Activated T-helper 2 cell treated with anti-CD3 and anti-CD28 coated beads, Interferon-gamma antibody, Interleukin-2, Interleukin-4, amounts not matched to agents 10 μg/mL and 5 μg/mL and 100 μg/mL, durations not matched to agents 14 hours and 24 hours and 36 hours (primary cell): ENCODE measurements around the gene MAPRE2. TPM values are rescaled to one million over a fixed set of nuclear protein-coding genes. Genes with fewer than 3 reads are reported as not detected.

Experiments
- DNase-seq: peaks from one replicate; pipeline ENCODE4 v3.0.0; 2021; ENCODE audit warnings: low spot score
- H3K27ac Mint-ChIP-seq: one replicate; pipeline ENCODE4 v1.8.0; 2021; ENCODE audit warnings: mixed read lengths
- H3K27me3 Mint-ChIP-seq: one replicate; pipeline ENCODE4 v1.8.0; 2021; ENCODE audit warnings: low read depth, mixed read lengths
- H3K36me3 Mint-ChIP-seq: one replicate; pipeline ENCODE4 v1.8.0; 2021; ENCODE audit warnings: low read depth, mixed read lengths
- H3K4me1 Mint-ChIP-seq: one replicate; pipeline ENCODE4 v1.8.0; 2021; ENCODE audit warnings: low read depth, mixed read lengths
- H3K4me3 Mint-ChIP-seq: one replicate; pipeline ENCODE4 v1.8.0; 2021; ENCODE audit warnings: low read depth, mild to moderate bottlenecking, moderate library complexity, mixed read lengths
- H3K9me3 Mint-ChIP-seq: one replicate; pipeline ENCODE4 v1.8.0; 2021; ENCODE audit warnings: mixed read lengths
- intact Hi-C: fragments of 100-400 bp; cut with micrococcal nuclease; formaldehyde crosslinking; loops from one replicate; pipeline ENCODE4 v1.15.1; 2023
- total RNA-seq: library from RNA; stranded (reverse); gene quantifications from 2 replicates; pipeline ENCODE4 v1.2.3, GENCODE V29; 2022

Gene MAPRE2
- total RNA-seq, 1 donor from 2014 or later, result 42.7 TPM

DNA sequence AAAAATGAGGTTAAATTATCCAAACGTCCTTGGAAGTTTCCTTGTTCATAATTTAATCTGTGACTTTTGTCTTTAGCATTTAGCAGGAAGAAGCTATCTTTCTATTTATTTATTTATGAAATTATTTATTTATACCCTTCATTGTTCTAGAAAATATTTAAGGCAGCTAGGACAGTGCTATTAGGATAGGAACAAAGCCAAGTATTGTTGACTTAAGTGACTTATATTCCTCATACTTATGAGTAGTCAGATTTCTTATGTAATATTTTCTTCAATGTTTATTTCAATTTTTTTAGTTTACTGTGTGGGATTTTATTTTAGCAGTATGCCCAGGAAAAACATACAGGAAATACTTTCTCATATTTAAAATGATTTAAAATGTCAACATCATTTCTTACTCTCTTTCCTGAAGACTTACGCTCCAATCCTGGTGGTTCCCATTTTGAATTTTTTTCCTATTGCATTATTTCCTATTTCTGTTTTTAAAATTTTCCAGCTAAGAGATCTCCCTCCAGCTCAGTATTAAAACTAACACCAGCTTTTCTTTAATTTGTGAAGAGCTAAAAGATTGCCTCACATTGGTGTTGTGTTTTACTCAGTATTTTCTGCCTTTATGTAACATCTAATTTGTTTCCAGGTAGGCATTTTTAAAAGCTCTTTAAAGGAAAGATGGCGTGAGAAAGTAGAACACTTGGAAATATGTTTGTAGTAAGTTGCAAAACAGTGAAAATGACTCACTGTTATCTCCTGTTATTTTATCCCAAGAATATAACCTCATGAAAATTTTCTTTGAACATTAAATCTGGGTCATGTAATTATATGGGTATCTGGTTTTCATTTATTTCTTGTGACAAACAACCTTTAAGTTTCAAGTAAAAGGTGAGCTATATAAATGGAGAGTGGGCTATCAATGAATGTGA, 32.2 kb downstream of the MAPRE2 start:
- H3K36me3 Mint-ChIP-seq, result peaks cover 40% of the 10 kb centered on the region
- peaks cover 10% of the 10 kb centered on the region for H3K4me1 Mint-ChIP-seq
- H3K4me3 Mint-ChIP-seq, result no peak overlapping the region
- no peaks in the 10 kb centered on the region for H3K9me3 Mint-ChIP-seq
- H3K27ac Mint-ChIP-seq, result no peak overlapping the region
- no peaks in the 10 kb centered on the region for H3K27me3 Mint-ChIP-seq
- intact Hi-C loops, result no loop called here
- DNase-seq, result no peak

DNA sequence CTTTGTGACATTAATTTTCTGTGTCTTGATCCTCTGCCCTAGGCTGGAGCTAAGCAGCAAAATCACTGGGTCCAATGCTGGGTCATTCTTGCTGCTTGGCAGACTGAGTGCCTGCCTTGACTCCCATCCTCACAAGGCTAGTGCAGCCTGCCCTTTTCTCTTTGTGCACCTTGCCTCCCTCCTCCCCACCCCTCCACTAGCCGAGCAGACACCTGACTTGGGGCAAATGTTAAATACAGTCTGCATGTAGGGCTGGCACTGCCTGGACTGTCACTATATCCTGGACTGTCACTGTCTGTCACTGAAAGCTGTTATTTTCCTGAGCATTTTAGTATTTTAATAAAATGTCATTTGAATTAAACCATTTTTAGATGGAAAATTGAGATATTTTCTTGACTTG, 33.4 kb downstream of the MAPRE2 start:
- no peaks in the 10 kb centered on the region for H3K27me3 Mint-ChIP-seq
- peaks cover 10% of the 10 kb centered on the region for H3K4me1 Mint-ChIP-seq
- no peak overlapping the region for H3K27ac Mint-ChIP-seq
- H3K36me3 Mint-ChIP-seq, result peaks cover 48% of the 10 kb centered on the region
- H3K4me3 Mint-ChIP-seq, result no peak overlapping the region
- intact Hi-C loops, result no loop called here
- DNase-seq, result no peak
- H3K9me3 Mint-ChIP-seq, result no peaks in the 10 kb centered on the region

DNA sequence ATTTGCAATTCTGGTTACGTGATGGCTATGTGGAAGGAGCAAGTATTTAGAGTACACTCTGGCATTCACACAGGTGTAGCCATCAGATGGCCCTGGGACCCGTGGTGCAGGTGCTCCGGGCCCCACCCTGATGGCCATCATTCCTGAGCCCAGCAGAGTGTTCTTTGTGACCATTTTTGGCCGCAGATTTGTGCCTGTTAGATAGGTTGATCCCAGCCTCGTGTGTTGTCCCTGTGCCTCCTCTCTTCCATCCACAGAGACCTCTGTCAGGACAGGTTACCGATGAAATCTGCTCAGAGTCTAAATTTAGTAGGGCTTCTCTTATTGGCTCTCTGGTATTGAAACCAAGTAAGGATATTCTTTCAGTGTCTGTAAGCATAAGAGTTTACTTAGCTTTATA, 33.9 kb downstream of the MAPRE2 start:
- Mint-ChIP-seq H3K36me3 (peaks cover 49% of the 10 kb centered on the region), H3K27me3 (no peaks in the 10 kb centered on the region), H3K27ac (no peak overlapping the region), H3K4me3 (no peak overlapping the region), H3K4me1 (peaks cover 10% of the 10 kb centered on the region), H3K9me3 (no peaks in the 10 kb centered on the region)
- intact Hi-C loops, result no loop called here
- DNase-seq, result no peak

DNA sequence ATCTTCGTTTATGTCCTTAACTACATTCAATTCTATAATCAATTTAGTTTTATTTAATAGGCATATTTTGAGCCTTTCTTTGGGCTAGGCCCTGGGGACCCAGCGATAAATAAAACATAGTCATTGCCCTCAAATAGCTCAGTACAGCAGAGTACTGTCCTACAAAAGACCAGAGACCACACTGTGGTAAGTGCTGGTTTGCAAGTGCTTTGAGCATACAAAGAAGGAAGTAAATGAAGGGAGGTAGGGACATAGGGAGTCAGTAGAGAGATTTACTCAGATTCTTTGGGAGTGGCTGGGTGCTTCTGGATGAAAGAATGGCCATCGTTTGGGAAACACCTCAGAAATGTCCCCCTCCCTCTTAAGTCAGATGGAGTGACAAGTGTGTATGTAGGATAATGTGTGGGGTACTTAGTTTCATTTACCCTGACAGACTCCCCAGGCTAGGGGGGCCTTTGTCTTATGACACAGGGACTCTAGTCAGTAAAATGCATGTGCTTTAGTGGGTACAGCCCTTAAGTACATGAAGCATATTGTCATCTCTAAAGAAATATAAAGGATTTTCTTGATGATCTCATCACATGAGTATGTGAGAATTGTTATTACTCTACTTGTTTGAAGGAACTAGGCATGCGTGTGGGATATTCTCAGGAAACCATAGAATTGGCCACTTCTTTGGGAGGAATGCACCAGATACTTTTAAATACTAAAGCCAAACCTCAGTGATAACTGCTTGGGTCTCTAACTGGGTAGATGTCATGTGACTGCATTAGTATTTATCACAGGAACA, 35.1 kb downstream of the MAPRE2 start:
- intact Hi-C loops, result no loop called here
- Mint-ChIP-seq H3K4me1 (peaks cover 10% of the 10 kb centered on the region), H3K36me3 (peaks cover 44% of the 10 kb centered on the region), H3K9me3 (no peaks in the 10 kb centered on the region), H3K27ac (no peak overlapping the region), H3K27me3 (no peaks in the 10 kb centered on the region), H3K4me3 (no peak overlapping the region)
- DNase-seq, result no peak

DNA sequence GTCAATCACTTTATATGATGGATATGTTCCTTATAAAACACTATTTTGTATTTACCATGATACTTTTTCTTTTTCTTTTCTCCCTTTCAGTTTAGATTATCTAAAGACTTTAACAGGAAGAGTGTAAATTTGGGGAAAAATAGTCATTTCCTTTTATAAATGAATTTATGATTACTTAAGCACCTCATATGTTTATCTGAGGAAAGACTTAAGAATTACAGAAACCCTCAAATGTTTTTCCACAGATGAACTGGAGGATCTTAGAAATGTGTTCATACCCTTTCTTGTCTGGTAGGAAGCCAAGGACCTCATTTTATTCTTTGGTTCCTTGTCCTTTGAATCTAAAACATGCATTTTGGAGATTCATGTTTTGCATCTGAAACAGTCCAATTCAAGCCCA, 36.7 kb downstream of the MAPRE2 start:
- H3K4me3 Mint-ChIP-seq, result no peak overlapping the region
- H3K27me3 Mint-ChIP-seq, result no peaks in the 10 kb centered on the region
- H3K9me3 Mint-ChIP-seq, result no peaks in the 10 kb centered on the region
- no peak overlapping the region for H3K27ac Mint-ChIP-seq
- H3K4me1 Mint-ChIP-seq, result peaks cover 7% of the 10 kb centered on the region
- intact Hi-C loops, result no loop called here
- DNase-seq, result no peak
- peaks cover 32% of the 10 kb centered on the region for H3K36me3 Mint-ChIP-seq

DNA sequence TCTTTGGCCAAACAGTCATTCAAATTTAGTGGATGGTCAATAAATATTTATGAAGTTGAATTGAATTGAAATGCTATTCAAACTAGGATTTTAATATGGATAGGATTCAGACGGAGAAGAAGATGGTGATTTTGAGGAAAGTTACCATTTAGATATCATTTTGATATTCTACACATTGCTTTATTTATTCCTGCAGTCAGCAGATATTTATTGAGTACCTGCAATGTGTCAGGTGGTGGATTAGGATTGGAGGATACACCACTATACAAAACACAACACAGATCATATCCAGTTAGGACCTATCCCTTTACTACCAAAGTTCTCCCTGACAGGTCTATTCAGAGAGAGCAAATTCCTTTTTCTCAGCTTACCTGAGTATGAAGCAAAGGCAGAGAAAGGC, 38.8 kb downstream of the MAPRE2 start:
- no peak overlapping the region for H3K4me3 Mint-ChIP-seq
- no peak overlapping the region for H3K27ac Mint-ChIP-seq
- H3K4me1 Mint-ChIP-seq, result peaks cover 7% of the 10 kb centered on the region
- no peak for DNase-seq
- no peaks in the 10 kb centered on the region for H3K9me3 Mint-ChIP-seq
- H3K27me3 Mint-ChIP-seq, result no peaks in the 10 kb centered on the region
- intact Hi-C loops, result no loop called here
- peaks cover 26% of the 10 kb centered on the region for H3K36me3 Mint-ChIP-seq

DNA sequence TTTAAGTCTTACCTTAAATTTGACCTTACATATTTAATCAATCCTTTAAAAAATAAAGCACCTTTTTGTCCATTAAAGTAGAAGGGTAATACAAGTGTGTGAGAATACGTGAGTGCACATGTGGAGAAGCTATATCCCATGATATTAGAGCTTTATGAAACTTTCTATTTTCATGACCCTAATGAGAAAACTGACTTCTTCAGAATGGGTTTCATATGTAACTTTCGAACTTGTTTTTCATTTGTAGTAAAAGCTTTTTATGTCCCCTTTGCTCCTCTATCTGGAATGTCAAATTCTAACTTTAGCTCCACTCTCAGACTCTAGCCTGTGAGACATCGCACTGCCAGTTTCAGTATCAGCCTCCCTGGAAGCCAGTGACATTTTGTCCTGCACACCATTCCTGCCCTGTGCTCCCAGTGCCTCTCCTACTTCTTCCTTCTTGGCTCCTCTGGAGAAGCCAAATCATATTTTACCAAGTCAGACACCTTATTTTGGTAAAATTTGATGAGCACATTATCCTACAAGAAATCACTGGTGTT, 42.0 kb downstream of the MAPRE2 start:
- H3K9me3 Mint-ChIP-seq, result no peaks in the 10 kb centered on the region
- intact Hi-C loops, result no loop called here
- peaks cover 12% of the 10 kb centered on the region for H3K36me3 Mint-ChIP-seq
- DNase-seq, result no peak
- H3K4me1 Mint-ChIP-seq, result peaks cover 7% of the 10 kb centered on the region
- H3K27me3 Mint-ChIP-seq, result no peaks in the 10 kb centered on the region
- no peak overlapping the region for H3K4me3 Mint-ChIP-seq
- no peak overlapping the region for H3K27ac Mint-ChIP-seq

DNA sequence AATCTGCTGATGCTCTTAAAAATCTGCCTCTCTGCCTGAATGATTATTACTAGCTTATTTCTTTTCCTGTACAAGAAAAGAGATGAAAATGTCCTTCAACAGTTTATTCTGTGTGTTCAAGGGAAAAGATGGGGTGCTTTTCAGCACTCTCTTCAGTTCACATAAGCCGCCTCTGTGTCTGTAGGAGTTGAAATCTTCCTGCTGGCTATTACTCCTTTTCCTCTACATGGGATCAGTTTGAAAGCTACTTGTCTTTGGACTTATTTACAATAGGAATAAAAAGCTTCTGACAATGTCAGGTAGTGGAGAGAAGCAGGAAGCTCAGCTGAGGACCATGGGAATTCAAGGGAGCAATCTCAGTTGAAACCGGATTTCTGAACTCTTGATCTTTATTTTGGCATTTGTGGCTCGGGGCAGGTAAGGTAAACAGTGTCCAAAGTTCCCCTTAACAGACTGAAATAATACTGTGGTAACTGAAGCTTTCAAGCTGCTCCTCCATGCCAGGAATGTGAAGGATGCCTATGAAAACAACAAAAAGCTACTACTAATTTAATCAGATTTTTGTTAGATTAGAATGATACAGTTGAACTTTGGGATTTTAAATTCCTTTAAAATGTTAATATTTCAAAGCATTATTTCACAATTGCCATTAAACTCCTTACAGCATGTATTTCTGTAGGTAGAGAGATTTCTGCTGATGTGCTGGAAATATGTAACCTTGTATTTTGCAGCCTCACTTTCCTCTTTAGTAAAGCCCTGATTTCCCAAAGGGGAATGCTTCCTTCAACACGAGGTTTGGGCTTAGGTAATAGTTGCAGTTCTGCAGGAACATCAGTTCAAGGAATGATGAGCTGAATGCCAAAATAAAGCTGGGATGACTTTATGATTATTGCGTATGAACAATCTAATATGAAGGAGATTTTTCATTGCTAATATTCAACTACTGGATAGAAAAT, 43.6 kb downstream of the MAPRE2 start:
- Mint-ChIP-seq H3K9me3 (no peaks in the 10 kb centered on the region), H3K36me3 (peaks cover 3% of the 10 kb centered on the region), H3K4me3 (no peak overlapping the region), H3K4me1 (peaks cover 8% of the 10 kb centered on the region), H3K27ac (no peak overlapping the region), H3K27me3 (no peaks in the 10 kb centered on the region)
- intact Hi-C loops, result no loop called here
- no peak for DNase-seq

DNA sequence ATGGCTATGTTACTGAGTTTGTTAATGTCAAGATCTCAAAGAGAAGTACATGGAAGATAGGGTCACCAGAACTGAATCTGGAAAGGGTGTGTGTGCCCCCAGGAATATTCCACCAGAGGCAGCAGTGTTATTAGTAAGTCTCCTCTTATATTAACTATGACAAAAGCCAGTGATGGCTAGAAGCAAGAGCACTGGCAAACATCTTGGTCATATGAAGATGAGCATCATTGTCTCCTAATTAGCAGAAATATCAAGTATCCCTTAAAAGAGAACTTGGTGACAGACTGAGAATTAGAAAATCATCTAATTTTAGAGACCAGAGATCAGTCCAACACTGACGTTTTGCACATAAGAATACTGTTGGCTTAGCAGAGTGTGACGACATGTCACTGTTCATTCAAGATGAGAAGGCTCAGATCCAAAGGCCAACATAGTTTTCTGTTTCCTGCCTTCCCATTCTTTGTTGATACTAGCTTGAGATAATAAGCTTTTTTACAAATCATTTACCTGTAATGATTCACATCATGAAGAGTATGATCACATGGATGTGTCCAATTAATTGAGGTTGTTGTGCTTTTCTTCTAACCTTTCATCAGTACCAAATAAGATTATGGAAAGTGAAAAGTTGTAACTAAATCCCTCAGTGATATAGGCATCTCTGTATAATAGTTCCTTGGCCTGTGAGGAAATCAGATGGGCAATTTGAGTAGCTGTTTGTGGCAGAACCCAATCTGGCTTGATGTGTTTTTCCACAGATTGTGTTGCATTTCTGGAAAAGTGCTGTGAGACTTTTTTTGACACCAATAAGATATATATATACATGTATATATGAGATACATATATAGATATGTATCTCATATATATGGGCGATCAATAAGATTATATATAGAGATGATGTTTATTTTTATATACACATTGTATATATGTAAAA, 44.5 kb downstream of the MAPRE2 start:
- no peak overlapping the region for H3K4me3 Mint-ChIP-seq

DNA sequence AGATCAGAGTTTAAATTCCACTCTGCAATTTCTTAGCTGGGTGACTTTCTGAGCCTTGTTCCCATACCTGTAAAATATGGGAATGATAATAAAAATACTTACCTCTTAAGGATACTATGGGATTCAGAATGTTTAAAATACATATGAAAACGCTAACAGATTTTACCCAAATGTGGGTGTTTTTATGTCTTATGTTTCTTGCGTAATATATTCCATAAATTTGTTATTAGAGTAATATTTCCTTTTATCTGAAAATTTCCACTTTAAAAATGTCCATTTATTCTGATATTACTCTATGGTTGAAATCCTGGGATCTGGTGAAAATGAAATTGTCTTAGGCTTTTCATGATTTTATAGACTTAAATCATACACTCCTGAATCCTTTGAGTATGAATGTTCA, 45.5 kb downstream of the MAPRE2 start:
- Mint-ChIP-seq H3K27me3 (no peaks in the 10 kb centered on the region), H3K36me3 (no peaks in the 10 kb centered on the region), H3K27ac (no peak overlapping the region), H3K4me1 (peaks cover 8% of the 10 kb centered on the region), H3K4me3 (no peak overlapping the region), H3K9me3 (no peaks in the 10 kb centered on the region)
- no peak for DNase-seq
- intact Hi-C loops, result no loop called here

More for the DNA sequence above, 44.5 kb downstream of the MAPRE2 start:
- Mint-ChIP-seq H3K4me1 (peaks cover 8% of the 10 kb centered on the region), H3K27me3 (no peaks in the 10 kb centered on the region), H3K9me3 (no peaks in the 10 kb centered on the region), H3K36me3 (peaks cover 3% of the 10 kb centered on the region), H3K27ac (no peak overlapping the region)
- DNase-seq, result no peak
- intact Hi-C loops, result no loop called here

DNA sequence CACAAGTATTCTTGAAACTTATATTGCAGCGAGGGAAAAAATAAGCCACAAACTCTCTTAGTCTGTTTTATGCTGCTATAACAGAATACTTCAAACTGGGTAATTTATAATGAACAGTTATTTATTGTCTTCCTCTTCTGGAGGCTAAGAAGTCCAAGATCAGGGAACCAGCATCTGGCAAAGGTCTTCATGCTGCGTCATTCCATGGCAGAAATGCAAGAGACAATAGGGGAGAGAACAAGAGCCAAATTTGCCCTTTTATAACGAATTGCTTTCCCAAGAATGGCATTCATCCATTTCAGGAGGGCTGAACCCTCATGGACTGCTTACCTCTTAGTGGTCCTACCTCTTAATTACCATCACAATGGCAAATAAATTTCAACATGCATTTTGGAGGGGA, 46.5 kb downstream of the MAPRE2 start:
- no peak overlapping the region for H3K4me3 Mint-ChIP-seq
- H3K9me3 Mint-ChIP-seq, result no peaks in the 10 kb centered on the region
- H3K27me3 Mint-ChIP-seq, result no peaks in the 10 kb centered on the region
- no peaks in the 10 kb centered on the region for H3K36me3 Mint-ChIP-seq
- intact Hi-C loops, result no loop called here
- no peak overlapping the region for H3K27ac Mint-ChIP-seq
- H3K4me1 Mint-ChIP-seq, result peaks cover 6% of the 10 kb centered on the region
- DNase-seq, result no peak
